Suppressor macrophage treated with lipopolysaccharide for 1 hour (primary cell): Measurements from ENCODE around the gene TMEM164.

Experiments used
- DNase-seq, 3 donors: peaks; one replicate each; pipeline ENCODE4 v3.0.0-alpha.2; 2020 to 2022

TMEM164 gene

DNA sequence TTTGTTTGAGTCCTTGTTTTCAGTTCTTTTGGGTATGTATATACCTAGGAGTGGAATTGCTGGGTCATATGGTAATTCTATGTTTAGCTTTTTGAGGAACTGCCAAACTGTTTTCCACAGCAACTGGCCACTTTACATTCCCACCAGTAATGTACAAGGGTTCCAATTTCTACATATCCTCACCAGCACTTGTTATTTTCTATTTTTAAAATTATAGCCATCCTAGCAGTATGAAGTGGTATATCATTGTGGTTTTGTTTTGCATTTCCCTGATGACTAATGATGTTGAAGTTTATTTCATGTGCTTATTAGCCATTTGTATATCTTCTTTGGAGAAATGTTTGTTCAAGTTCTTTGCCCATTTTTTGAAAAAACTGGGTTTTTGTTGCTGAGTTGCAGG, 39.6 kb downstream of the TMEM164 start:
- DNase-seq: peak; percentile 24 to 73 (median 55)

DNA sequence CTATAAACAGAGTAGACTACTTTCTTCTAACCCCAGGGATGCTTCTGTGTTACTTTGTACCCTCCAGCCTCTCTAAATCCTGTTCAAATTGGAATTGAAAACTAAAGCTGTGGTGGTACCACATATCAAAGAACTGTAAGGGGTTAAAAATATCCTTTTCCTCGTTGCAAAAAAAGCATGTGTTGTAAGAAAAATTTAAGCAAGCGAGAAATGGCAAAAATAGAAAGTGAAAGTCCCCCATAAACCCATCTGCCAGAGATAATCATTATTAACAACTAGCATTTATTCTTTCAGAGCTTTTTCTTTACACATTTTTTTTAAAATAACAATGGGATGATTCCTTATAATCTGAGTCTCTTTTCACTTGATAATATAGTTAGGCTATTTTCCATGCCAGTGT, 40.6 kb downstream of the TMEM164 start:
- DNase-seq: peak in 1 of 3 donors; percentile 35

DNA sequence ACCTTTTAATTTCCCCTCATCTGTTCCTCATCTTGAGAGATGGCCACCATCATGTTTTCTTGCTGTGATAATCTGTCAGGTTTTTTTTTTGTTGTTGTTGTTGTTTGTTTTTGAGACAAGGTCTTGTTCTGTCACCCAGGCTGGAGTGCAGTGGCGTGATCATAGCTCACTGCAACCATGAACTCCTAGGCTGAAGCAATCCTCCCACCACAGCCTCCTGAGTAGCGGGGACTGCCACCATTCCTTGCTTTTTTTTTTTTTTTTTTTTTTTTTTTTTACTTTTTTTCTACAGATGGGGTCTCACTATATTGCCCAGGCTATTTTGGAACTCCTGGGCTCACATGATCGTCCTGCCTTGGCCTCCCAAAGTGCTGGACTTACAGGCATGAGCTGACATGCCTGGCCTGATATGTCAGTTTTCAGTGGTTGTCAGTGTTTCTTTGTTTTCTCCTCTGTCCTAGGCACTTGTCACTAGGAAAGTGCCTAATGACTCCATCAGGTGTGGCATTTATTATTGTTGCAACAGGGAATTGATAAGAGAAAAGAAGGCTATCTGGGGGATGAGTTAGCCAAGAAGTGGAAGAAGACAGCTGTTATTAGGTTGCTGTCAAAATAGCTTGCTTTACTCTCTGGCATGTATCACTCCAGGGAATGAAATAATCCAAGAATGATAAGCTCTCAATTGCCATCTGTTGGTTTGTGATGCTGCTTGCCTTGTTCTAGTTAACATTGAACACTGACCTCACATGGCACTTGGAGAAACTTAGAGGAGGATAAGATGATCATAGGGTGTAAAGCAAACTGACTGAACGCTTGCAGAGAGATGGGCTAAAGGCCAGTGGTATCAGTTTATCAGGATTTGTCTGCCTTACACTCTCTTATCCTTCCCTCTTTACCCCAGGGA, 41.7 kb downstream of the TMEM164 start:
- no peak for DNase-seq

DNA sequence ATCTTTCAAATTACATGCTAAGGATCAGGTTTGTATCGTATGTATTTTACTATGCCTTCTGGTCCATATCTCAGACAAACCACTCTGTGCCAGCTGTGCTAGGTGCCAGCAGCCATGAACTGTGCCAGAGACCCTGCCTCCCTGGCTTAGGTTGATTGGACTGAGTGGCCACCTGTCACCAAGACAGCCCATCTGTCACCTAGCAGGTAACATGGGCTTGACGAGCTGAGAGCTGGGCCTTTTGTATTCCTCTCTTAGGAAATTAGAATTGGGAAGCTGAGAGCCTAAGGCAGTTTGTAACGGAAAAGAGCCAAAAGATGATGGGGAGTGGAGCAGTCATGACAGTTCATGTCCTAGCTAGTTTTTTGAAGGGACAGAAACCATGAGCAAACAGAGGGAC, 42.5 kb downstream of the TMEM164 start:
- DNase-seq: no peak

DNA sequence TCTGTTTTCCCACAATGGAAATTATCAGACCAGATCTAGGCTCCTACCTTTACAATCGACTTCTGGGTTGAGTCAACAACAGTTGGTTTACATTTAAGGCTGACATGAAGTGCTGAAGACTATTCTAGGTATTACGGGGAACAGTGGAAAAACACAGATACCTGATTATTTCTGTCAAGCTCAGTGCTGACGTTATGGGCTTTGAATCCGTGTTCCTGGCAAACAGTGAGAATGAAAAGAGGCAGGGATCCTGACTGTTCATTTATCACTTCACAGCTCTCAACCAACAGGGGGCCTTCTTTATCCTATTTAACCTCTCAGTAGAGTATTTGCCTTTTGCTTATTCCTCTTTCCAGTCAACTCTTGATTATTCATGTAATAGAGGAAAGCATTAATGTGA, 43.1 kb downstream of the TMEM164 start:
- peak in 1 of 3 donors; percentile 12 for DNase-seq

DNA sequence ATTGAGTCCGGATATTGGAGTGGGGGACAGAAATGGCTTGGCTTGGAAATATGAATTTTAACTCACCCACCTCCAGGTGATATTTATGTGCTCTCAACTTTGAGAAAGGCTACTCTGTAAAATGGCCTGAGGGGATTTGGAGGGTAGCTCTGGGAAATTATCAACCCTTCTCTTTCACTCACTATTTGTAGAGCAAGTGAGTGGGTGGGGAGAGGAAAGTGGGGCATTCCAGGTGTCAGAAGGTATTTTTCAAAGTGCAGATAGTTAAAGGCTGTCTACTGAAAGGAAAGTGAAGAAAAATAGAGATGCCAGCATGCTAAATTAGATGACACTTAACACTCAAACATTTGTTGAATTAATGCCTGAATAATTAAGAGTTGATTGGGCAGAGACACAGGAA, 44.1 kb downstream of the TMEM164 start:
- no peak for DNase-seq

DNA sequence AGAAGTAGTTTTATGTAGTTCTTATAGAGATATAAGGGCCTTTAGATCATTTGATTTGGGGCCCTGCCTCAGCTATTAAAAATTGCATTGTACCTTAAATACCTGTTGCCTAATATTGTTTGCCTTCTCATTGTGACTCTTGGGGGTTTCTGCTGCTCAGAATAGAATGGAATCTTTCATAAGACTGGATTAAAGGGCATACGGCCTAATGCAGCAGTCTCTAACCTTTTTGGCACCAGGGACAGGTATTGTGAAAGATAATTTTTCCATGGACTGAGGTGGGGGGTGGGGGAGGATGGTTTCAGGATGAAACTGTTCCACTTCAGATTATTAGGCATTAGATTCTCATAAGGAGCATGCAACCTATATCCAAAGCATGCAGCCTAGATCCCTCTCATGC, 46.2 kb downstream of the TMEM164 start:
- DNase-seq: no peak

DNA sequence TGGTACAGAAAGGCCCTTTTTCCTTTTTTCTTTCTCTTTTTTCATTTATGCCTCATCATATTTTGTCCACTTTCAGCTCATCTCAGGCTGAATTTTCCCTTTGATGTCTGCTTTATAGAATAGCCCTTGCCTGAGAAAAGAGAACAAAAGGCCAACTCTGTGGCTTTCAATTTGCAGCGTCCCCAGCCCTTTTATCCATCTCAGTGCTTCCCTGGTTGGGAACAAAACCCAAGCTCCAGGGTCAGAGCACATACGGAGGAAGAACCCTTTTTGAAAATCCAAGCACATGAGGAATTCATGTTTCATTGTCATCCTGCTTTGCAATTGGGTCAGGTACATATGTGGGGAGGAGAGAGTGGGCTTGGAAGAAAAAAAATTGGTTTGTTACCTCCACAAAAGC, 47.5 kb downstream of the TMEM164 start:
- DNase-seq: no peak

DNA sequence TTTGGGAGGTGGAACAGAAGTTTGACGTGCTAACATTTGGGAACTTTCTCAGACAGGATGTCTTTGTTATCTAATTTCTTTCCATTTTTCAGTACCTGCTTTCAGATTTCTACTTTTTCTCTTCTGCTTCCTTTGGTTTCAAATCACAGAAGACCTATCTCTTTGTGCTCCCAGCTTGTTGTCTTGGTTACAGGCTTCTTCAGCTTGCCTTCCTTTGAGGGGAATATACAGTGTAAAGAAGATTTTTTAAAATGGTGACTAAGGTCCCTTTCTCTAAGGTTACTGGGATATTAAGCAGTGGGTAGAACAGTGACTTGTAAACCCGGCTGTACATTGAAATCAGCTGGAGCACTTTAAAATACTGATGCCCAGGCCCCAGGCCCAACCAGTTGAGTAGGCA, 48.0 kb downstream of the TMEM164 start:
- DNase-seq: no peak

DNA sequence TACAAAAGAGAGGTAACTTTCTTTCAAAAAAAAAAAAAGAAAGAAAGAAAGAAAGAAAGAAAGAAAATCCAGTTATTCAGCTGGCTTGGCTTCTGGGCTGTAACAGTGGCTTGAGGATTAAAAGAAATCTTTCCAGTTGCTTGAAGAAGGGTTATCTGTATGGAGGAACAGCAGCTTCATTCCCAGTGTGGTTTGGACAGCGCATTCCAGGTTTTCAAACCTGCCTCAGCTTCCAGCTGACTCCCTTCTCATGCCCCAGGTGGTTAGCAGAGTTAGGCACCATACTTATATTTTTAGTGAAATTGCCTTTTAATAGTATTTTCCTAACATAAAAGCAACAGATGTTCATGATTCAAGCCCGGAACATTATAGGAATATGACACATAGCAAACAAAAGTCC, 48.6 kb downstream of the TMEM164 start:
- DNase-seq: no peak

DNA sequence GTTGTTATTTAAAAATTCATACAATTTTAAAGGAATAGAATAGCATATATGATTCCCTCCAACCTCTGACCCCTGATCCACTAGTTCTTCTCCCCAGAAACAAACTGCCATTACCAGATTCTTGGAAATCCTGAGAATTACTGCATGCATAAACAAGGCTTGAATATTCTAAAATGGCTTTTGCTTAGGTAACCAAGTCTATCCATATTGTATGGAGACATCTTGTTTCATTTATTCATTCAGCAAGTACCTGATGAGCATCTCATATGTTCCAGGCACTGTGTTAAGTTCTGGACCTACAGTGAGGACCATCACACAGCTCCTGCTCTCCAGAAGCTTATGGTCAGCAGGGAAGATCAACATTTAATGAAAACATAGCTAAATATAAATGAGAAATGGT, 49.4 kb downstream of the TMEM164 start:
- no peak for DNase-seq

DNA sequence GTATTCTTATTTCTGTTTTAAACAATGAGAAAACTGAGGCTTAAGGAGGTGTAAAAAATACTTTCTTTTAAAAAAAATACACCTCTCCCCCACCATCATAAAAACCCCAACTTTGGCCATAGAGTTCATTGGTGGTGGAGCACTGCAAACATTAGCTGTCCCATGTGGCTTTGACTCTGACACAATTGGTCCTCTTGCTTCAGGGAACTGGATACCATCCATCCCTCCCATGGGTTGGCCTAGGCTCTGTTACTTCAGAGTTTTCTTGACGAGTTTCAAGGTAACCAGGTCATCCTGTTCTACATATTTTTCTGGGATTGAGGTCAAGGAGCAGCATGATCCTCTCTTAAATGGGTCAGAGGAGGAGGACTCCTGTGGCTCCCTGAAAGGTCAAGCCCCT, 50.5 kb downstream of the TMEM164 start:
- DNase-seq: no peak

DNA sequence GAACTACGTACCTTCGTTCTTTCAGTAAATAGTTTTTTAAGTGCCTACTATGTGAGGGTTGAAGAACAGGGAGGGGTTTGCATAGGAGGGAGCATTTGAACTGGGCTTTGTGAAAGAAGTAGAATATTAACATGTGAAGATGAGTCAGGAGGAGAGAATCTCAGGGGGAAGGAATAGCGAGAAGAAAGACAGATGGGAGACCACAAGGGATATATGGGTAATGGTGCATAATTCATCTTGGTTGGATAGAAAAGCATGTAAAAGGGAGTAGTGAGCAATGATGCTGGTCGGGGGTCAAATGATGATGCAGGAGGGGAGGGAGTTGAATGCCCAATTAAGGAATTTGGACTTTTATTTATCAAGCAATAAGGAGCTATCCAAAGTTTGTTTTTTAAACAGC, 52.7 kb downstream of the TMEM164 start:
- DNase-seq: no peak

DNA sequence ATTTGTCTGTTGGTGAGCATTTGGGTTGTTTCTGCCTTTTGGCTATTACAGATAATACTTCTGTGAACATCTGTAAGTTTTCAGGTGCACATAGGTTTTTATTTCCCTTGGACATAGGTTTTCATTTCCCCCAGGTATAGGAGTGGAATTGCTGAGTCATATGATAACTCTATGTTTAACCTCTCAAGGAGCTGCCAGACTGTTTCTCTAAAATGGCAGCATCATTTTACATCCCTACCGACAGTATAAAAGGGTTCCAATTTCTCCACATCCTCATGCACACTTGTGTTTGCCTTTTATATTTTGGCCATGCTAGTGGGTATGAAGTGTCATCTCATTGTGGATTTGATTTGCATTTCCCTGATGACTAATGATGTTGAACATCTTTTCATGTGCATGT, 53.5 kb downstream of the TMEM164 start:
- DNase-seq: no peak

DNA sequence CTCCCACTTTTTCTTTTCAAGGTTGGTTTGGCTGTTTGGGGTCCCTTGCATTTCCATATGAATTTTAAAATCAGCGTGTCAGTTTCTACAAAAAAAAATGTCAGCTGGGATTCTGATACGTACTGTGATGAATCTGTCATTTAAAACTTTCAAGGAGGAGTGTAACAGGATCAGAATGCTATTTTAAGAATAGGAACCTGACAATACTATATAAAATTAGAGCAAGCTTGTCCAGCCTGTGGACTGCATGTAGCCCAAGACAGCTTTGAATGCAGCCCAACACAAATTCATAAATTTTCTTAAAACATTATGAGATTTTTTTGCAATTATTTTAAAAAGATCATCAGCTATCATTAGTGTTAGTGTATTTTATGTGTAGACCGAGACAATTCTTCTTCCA, 56.5 kb downstream of the TMEM164 start:
- DNase-seq: no peak

DNA sequence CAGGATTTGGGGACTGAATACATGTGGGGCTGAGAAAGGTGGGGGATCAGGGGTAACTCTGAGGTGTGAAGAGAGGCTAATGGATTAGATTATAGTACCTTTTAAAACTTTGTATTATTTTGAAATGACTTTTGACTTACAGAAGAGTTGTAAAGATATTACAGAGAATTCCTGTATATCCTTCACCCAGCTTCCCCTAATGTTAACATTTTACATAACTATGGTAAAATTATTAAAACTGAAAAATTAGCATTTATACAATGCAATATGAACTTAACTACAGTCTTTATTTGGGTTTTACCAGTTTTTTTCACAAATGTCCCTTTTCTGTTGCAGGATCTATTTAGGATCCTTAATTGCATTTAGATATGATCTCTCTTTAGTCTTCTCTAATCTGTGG, 57.4 kb downstream of the TMEM164 start:
- no peak for DNase-seq

DNA sequence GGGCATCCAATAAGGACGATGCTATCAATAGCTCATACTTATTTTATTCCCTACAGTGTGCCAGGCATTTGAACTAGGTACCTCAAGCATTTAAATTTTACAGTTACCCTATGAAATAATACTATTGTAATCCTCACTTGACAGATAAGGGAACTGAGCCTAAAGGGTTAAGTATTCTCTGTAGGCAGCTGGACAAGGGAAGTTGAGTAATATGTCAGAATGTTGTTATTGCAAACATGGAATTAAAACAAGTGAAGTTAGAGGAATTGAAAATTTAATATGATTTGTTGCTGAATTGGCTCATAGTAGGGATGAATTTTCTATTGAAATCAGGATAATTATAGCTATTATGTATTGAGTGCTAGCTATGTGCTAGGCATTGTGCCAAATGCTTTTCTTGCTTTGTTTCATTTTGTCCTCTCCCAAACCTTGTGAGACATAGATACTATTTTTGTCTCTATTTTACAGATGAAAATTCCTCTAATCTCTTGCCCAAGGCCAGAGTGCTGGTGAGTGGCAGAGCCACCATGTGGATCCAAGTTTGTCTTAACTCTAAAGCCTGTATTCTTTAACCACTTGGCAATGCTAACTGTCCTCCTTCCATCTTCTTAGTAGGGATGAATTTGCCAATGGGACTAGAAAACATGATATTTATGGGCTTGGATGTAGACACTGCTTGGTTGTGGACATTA, 58.1 kb downstream of the TMEM164 start:
- DNase-seq: peak; percentile 17 to 42 (median 38)

DNA sequence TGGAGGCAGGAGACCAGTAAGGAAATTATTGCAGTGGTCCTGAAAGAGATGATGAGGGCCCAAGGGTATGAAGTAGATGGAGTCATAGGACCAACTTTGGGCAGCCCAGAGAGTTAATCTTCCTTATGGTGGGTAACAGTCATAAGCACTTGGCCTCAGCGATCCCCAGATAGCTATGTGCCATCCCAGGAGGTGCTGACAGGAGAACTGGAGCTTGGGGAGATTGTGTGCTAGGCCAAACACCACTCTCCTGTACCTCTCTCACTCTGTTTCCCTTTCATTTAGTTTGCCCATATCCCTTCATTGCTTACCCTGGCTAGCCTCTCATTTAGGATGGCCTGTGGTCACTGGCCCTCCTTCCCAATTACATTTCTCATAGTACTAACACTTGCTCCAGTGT, 60.0 kb downstream of the TMEM164 start:
- no peak for DNase-seq

DNA sequence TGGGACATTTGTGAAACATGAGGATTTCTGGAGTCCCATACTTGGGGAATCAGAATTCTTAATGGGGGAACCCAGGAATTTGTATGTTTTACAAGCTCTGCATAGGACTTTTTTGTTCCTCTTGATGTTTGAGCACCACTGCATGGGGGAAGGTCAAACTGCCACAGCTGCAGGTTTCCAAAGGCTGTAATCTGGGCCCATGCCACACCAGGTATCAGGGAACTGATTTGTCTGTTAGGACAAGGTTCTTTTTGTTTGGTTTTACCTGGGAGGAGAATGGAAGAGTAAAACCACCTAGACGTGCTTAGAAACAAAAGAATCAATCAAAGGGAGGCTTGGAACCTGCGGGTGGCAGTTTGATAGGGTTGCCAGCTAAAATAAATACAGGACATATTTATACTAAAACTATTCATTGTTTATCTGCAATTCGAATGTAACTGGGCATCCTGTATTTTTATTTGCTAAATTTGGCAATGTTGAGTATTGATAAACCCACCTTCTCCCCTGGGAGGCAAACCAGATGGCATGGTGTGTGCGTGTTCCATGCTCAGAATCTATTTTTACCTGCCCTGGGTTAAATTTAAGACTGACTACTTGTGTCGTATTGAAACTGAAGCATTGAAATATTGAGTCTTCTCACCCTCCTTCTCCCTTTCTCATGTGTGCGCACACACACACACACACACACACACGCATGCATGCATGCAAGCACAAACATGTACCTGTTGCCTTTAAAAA, 63.7 kb downstream of the TMEM164 start:
- no peak for DNase-seq

DNA sequence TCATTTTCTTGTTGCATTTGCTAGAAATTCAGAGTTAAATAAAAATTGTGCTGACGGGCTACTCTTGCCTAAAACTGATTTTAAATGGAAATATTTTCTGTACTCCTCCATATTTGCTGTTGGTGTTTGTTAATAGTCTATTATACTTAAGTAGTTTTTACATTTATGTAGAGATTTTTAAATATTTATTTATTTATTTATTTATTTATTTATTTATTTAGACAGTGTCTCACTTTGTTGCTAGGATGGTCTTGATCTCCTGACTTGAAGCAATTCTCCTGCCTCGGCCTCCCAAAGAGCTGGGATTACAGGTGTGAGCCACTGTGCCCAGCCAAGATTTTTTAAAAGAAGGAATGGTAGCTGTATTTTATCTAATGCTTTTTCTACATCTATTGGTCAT, 68.1 kb downstream of the TMEM164 start:
- DNase-seq: no peak

DNA sequence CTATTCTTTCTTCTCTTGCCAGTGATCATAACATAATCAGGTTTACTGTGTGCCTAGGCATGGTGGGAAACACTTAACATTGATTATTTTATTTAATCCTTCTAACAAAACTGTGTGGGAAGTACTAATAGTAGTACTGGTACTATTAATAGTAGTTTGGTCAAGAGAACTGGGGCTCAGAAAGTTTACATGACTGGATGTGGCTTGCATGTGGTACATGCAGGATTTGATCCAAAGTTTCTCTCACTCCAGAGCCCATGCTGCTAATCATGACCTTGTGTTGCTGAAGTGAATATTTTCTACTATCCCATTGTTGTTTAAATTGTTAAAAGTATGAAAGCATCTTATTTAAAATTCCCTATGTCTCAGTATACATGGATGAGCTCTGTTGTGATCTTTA, 78.4 kb downstream of the TMEM164 start:
- no peak for DNase-seq

DNA sequence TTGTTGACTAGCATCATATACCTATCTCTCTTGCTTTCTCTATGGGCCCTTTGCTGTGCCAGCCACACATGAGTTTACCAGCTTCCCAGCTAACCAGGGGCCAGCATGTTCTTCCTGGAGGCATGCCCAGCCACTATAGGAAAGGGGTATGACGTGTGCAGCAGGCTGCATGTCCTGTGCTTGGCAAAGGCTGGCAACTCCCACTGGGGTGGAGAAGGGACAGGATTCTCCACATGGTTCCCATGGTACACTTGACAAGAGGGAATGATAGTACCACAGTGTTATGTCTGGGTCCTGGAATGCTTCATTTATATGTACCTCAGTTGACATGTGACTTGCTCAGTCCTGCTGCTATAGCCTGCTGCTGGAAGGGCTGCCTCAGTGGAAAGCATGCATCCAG, 78.8 kb downstream of the TMEM164 start:
- no peak for DNase-seq

DNA sequence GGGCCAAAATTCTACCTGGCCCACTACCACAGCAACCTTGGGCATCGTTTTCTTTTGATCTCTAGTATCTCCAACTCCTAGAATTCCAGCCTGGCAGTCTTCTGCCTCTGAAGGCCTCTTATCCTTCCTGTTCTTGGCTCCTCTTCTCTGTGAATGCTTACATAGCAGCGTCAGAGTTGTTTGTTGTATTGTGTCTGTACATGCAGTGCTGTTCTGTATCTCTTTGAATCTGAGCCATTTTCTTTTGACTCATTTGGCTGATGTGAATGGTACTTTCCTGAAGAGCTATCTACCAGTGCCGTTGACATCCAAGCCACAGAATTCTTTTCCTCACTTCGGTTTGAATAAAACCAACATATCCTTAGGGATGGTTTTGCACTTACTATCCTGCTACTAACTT, 79.2 kb downstream of the TMEM164 start:
- DNase-seq: no peak
